HT-29 (cell line): ENCODE data around the gene SMIM11. TPM values are rescaled to one million over a fixed set of nuclear protein-coding genes. Genes with fewer than 3 reads are reported as not detected.
"Not testable (repeated sequence)": the region's sequence is repeated elsewhere in the genome, so short reads cannot be mapped to it uniquely, and the experiment has no call there.

Source experiments
- DNase-seq: peaks from one replicate; pipeline ENCODE4 v3.0.0-alpha.2; 2015; ENCODE audit warnings: low spot score
- total RNA-seq: library from RNA; depleted of rRNA; stranded (reverse); fragments of >200 nt; shearing (Covaris generic); gene quantifications from 2 replicates; pipeline ENCODE4 v1.2.3, GENCODE V29; 2014; rRNA removed

Gene SMIM11, protein sequence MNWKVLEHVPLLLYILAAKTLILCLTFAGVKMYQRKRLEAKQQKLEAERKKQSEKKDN
- total RNA-seq: 0.15 and 0.34 TPM in 2 replicates

DNA sequence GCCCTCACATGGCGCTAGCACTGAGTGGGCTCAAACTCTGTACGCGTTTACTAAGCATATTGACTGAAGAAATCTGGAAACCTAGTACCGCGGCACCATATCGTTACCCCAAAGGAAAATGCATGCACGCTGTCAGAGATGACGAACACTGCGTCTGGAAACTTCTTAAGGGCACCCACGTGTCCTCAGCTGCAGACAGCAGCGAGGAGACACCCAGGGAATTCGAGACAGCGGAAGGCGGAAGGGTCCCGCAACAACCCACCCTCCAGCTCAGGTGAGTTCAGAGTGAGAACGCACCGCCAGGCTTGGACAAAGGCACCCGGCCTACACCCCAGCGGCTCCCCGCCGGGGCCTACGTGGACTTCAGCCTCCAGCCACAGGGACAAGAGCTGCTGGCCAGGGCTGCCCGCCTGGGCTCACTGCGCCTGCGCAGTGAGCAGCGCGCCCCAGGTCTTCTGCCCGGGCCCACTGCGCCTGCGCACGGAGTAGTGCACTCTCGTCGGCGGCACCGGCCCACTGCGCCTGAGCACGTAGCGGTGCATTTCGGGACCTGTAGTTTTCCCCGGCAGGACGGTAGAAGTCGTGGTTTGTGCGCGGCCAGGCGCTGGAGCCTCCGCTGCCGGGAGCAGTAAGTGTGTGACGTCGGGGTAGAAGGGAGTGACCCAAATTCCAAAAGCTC lies at the start of gene SMIM11:
Gene SMIM11 (plus strand): TSS at position 568 of the 679 bp plus-strand sequence. CDS start 3,998 bp downstream, outside the sequence.
- not testable (repeated sequence) for DNase-seq

DNA sequence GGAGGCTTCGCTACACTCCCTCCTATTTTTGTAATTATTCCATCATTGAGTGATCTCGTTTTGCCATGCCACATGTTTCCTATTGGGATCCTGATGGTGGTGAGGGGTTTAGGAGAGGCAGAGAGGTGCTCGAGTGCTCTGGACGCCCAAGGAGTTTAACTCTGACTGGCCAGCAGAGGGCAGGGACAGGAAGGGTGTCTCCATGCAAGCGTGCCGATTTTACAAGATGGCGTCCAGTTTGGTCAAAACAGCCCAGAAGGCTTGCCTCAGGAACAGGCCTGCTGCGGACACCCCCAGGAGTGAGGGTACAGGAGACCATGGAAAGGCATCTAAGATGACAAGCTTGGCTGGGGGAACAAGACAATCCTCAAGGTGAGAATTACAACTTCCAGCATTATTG lies 45.3 kb upstream of the SMIM11 start:
- DNase-seq: no peak

DNA sequence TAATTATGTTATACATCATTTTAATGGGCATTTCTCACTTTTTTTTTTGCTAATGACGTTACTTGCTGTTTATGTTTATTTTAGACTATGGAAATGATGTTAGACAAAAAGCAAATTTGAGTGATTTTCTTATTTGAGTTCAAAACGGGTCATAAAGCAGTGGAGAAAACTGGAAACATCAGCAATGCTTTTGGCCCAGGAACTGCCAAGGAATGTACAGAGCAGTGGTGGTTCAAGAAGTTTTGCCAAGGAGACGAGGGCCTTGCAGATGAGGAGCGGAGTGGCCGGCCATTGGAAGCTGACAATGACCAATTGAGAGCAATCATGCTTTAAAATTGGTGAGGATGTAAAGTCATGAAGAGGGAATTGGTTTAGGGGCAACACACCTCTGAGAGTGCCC lies 43.6 kb upstream of the SMIM11 start:
- no peak for DNase-seq

DNA sequence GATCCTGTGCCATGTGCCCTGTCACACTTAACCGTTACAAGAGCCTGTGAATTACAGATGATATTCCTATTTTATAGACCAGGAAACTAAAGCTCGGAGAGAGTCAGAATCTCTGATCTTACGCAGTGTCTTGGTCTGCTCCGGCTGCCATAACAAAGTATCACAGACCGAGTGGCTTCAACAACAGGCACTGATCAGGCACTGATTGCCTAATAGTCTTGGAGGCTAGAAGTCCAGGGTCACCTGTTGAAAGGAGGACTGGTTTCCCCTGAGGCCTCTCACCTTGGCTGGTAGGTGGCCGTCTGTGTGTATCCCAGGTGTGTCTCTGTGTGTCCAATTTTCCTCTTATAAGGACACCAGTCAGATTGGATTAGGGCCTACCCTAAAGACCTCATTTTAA lies 43.0 kb upstream of the SMIM11 start:
- no peak for DNase-seq

DNA sequence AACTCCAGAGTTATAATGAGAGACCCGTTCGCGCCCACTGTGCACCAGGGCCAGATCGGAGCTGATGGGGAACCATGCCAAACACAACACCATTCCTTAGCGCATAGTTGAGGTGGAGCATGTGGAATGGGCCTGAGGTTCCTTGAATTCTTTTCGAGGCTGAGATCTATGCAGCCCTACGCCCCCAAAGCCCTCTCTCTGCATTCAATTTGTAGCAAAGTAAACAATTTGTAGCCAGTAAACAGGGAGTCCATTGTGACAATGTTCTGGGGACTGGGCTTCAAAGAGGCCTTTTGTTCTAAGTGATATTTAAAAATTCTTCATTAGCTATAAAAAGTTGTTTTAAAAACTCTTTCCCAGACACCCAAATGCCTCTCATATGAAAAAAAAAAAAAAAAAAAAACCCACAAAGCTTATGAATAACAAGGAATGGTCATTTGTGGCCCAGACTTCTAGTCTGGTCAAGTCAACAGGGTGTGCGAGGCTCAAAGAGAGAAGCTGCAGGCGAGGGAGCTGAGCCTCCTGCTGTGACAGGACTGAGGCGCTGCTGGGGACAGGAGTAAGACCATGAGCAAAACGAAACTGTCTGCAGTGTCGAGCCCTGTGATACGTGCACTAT lies 42.1 kb upstream of the SMIM11 start:
- no peak for DNase-seq

DNA sequence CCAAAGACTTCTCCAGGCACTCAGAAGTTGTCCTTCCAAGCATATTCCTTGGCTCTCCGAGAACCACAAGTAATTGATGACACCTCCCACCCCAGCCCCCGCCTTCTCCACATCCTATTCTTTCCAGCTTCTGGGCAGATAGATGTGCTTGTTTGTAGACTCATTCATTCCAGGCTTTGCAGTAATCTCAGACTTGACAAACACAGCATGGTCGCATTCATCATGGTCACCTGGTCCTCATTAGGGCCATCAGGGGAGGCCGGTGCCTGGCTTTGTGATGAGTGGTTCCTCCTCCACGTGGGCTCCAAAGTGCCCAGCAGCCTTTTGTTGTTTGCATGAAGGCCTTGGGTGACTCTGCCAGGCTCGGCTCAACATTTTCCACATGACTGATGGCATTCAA lies 40.0 kb upstream of the SMIM11 start:
- DNase-seq: no peak

DNA sequence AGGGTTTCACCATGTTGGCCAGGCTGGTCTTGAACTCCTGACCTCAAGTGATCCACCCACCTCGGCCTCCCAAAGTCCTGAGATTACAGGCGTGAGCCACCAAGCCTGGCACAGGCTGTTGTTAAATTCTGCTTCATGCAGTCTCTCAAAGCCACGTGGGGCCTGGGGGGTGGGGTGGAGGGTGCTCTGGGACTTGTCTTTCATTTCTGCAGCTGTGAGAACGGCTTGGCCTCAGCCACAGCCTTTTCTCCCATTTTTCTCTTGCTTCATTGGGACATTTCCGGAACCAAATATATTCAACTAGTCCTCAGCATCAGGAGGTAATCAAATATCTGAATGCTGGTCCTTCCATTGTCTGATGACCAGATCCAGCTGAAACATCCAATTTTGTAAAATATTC lies 39.1 kb upstream of the SMIM11 start:
- DNase-seq: no peak

DNA sequence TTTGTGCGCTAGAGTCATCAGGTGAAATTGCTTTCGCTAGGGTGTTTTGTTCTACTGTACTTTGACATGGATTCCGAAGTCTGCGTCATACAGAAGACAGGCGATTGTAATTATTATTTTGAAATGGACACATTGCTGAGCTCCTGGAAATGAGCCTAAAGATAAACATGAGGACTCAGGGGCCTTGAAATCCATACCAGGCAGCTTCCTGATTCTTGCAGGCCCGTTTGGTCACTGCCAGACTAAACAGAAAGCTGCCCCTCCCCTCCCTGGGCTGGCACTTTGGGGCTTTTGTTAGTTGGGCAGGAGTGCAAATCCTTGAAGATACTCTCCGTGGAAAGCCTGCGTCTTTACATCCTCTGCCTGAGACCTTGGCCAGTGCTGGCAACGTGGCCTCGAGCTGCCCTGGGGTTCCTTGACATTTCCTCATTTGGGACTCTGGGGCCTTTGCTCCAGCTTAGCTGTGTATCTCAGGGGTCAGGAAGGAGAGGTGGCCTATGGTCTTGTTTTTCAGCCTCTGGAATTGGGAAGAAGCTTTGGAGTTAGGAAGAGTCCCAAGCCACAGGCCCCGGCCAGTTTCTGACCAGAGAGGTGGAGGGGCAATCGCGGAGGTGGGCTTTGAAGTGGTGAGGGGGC lies 38.4 kb upstream of the SMIM11 start:
- no peak for DNase-seq

DNA sequence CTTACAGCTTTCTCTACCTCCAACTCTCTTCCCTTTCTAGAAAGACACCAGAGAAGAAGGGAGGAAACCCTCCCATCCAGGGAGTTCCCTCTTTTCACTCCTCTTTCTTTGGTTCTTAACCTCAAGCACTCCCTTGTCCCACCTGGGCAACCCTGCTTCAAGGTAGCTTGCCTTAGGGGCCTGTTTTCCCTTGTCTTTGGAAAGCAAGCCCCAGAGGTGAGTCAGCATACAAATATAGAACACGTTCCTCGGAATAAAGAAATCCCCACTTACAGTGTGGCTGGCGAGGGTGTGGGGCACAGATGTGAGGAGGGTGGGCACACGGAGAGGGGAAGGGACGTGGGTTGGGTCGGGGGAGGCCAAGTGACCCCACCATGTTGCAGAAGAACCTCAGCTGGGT lies 37.6 kb upstream of the SMIM11 start:
- no peak for DNase-seq

DNA sequence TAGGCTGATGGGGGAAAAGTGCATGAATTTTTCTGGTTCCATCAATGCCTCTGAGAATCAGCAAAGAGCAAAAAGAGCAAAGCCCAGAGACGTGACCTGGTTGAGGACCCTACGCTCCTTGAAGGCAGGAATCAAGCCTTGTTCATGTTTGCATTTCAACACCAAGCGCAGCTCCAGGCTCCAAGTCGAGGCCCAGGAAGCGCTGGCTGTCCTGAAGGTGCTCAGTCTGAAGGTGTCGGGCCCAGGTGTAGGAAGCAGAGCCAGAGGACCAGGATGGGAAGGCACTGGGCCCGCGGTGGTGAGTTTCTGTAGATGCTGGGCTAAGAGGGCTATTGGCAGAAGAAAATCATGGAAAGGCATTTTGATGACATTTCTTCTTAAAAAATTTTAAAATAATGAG lies 37.1 kb upstream of the SMIM11 start:
- DNase-seq: no peak

DNA sequence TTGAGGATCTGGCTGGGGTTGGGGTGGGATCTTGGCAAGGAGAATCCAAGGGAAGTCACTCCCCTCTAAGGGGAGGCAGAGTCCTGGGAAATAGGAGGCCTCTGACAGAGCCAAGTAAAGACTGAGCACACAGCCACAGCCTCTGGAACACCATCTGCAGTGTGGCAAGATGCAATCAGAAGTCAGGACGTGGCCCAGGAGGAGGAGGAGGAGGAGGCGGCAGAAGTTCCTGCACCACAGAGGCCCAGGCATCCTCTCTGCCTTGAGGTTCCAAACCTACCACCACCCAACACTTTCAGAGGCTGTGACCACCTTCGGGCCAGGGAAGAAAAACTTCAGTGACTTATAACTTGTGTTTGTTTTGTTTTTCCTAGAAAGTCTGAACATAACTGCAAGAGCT lies 35.2 kb upstream of the SMIM11 start:
- DNase-seq: no peak

DNA sequence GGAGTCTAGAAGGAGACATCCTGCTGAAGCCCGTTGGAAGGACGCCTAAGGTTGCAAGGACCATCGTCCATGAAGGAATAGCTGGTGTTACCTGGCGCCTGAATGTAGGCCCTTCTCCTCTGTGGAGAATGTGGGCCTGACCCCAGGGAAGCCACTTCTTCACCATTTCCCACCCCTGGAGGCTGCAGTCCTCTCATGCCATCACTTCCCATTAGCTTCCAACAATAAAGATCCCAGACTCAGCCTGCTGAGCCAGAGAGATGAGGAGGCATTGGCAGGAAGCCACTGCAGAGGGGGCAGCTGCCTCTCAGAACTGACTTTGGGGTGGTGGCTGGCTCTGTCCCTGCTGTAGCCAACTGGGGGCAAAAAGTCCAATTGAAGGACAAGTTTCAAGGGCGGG lies 32.8 kb upstream of the SMIM11 start:
- DNase-seq: no peak

DNA sequence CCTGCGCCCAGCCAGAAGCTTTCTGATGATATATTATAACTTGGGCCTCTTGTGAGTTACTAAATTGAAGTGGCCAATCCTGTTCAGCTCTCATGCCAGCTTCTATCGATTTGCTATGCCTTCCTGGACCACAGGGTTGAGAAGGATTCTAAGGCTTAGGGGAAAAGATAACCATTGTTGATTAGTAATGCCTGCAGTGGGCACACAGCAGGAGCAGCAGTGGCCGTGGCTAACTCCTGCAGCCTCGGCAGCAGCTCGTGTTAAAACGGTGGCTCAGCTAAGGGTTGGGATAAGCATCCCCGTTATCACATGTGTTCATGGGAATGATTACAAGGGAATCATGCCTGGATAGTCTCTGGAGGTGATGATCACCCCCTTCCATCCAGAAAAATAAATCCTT lies 32.0 kb upstream of the SMIM11 start:
- no peak for DNase-seq

DNA sequence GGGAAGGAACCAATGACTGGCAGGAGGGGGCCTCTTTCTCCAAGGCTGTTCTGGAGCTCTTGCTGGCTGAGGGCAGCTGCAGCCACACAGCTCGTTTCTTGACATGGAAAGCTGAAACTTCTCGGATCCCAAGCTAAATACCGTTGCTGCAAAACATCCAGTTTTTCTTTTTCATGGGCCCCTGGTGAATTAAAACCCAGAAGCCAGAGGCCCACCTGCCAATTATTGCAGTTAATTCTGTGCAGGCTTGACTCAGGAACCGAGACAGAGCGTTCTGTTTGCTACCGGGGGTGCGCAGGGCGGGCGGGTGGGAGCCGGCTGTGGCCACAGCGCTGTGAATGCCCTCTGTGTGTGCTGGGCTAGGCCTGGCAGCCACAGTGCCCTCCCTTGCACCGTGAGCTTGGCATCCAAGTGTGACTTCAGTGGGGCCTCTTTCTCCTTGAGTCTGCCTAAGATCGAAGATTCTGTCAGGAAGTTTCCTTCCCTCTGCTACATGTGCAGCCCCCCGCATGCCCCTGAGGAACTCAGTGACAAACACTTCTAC lies 31.4 kb upstream of the SMIM11 start:
- DNase-seq: no peak

DNA sequence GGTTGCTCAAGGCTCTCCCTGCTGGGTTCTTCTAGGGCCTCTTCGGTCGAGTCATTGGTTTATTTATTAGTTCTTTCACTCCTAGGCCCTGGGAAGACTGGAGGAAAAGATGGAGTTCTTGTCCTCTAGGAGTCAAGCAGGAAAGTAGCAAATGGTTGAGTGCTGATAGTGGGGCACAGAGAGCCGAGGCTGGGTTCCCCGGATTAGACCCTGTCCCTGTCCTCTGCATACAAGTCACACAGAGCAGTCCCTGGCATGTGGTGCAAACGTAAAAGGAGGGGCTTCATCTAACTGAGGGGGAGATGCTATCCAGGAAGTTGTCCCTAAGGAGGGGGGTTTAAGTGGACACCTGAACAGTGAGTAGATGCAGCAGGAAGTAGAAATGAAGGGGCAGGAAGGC lies 30.7 kb upstream of the SMIM11 start:
- no peak for DNase-seq

DNA sequence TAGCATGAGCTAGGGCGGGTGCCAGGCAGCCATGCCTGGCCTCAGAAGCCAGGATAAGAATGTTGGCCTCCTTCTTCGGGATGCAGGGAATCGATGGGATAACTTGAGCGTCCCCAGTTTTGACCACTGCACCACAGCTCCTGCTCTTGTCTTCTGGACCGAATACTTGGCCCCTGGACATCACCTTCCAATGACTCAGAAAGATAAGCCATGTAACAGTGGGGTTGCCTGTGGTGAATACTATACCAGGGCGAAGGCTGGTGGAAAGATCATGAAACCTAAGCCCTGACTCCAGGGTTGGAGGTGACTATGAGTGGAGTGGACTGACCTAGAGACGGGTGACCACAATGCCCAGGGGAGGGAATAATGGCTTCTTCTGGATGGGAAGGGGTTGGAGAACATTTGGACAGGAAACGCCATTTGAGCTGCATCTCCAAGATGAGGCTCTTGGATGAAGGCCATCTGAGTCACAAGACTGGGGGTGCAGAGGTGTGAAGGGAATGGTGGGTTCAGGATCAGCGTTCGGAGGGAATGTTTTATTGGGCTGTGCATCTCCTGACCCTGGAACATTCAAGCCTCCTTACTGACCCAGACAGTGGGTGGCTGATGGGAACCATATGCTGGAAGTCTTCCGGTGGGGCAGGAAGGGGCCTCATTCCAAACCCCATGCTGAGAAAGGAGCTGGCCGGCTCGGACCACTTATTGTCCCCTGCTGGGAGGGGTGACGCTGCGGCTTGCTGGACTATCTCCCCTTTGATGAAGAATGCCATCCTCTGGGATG lies 30.0 kb upstream of the SMIM11 start:
- DNase-seq: no peak

DNA sequence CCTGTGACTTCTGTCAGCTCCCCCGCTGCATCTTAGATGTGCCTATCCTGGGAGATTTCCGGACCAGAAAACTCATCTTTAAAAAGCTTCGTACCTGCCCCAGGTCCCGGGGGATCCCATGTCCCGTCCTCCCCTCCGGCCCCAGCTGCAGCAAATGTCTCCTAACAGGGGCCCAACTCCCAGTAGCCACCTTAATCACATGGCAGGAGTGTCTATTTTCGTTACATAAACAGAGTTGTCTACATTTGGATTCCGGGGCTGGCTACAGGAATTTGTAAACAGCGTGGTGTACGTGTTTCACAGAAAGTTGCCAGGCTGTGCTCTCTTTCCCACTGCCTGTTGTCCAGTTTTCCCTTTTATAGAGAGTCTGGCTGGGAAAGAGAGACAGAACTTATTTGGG lies 29.4 kb upstream of the SMIM11 start:
- DNase-seq: no peak

DNA sequence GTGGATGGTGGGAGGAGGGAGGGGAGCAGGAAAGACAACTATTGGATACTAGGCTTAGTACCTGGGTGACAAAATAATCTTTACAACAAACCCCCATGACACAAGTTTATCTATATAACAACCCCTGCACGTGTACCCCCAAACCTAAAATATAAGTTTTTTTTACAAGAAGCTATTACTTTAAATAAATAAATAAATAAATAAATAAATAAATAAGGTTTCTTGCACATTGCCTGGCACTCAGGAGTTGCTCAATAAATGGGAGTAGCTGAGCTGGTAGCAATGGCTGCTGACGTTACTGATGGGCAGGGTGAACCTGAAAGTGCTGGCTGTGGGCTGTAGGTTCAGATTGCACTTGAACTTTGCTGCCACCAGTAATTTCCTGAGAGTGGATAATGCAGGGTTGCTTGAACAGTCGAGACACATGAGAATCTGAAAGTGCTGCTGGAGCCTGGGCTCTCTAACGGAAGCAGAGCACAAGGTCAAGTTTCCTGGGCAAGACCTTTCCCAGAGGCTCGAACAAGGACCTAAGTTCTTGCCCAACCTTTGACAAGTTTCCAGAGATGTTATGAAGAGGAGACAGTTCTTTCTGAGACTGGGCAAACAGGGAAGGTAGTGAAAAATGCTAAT lies 26.3 kb upstream of the SMIM11 start:
- DNase-seq: no peak

DNA sequence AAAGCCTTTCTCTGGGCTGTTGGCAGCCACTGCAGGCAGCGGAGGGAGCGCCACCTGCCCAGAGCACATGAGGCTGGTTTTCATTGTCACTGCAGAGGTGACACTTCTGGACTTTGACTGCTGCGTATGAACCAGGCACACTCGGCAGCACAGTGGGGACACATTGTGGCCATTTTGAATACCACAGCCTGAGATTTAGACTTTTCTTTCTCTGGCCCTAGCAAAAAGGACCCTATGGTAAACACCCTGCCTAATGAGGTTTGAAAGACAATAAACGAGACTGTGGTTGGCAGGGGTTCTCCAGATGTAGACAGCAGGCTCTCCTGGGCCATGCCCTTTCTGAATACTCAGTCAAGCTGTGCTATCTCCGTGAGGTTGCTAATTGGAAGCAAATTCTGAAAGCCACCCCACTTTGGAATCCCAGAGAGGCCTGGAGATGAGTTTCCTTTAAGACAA lies 23.5 kb upstream of the SMIM11 start:
- DNase-seq: peak; percentile 70

DNA sequence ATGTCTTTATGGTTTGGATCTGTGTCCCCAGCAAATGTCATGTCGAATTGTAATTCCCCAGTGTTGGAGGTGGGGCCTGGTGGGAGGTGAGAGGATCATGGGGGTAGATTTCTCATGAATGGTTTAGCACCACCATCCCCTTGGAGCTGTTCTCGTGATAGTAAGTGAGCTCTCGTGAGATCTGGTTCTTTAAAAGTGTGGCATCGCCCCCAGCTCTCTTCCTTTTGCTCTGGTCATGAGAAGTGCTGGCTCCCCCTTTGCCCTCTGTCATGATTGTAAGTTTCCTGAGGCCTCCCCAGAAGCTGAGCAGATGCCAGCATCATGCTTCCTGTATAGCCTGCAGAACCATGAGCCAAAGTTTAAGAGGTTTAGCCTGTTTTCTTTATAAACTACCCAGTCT lies 22.8 kb upstream of the SMIM11 start:
- DNase-seq: no peak

DNA sequence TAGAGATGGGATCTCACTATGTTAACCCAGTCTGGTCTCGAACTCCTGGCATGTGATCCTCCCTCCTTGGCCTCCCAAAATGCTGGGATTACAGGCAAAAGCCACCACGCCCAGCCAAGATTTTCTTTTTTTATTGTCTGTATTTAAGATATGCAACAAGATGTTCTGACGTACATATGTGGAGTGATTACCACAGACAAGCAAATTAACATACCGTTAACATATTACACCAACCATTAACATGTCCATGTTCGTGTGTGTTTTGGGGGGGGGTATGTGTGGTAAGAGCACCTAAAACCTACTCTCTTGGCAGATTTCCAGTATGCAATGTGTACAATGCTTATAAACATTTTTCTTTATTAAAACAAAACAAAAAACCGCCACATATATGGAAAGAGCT lies 22.1 kb upstream of the SMIM11 start:
- DNase-seq: no peak
